ENCODE data around the gene KIF26B.

DNA sequence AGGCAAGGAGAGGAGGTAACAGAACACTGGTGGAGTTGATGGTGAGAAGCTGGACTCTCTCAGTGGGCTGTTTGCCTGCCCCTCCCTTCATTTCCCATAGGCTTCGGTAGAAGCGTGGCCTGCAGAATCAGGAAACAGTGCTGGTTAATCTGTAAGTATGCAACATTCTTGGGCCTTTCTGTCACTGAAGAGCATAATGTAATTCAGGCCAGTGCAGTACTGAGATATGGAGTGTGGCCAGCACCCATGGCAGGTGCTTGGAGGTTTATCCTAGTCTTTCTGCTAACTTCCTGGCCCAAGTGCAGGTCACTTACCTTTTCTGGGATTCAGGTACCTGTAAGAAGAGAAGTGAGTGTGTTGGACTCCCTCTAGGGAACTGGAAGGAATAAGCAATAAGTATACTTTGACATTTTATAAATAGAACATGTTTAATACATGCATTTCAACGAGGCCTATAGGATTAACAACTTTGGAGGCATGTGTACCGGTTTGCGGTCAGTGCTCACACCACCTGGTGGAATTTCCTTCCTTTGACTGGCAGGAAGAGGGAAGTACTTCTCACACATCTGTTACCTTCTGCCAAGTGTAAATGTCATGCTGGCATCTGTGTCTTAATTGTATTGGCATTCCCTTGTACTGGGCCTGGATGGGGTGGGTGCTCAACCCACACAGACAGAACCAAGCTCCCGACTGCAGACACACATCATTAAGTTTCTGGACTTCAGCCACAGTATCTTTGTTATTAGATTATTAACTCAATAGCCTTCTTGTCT is 105.5 kb downstream of the KIF26B start:
- no peak for TF ChIP-seq EZH2 (IDR thresholded peaks at IDR 0.05; ENCODE audit: low read length)
- TF ChIP-seq, protein P1, sequence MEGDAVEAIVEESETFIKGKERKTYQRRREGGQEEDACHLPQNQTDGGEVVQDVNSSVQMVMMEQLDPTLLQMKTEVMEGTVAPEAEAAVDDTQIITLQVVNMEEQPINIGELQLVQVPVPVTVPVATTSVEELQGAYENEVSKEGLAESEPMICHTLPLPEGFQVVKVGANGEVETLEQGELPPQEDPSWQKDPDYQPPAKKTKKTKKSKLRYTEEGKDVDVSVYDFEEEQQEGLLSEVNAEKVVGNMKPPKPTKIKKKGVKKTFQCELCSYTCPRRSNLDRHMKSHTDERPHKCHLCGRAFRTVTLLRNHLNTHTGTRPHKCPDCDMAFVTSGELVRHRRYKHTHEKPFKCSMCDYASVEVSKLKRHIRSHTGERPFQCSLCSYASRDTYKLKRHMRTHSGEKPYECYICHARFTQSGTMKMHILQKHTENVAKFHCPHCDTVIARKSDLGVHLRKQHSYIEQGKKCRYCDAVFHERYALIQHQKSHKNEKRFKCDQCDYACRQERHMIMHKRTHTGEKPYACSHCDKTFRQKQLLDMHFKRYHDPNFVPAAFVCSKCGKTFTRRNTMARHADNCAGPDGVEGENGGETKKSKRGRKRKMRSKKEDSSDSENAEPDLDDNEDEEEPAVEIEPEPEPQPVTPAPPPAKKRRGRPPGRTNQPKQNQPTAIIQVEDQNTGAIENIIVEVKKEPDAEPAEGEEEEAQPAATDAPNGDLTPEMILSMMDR (optimal IDR thresholded peaks at IDR 0.05 in 1 of 3, IDR thresholded peaks at IDR 0.05 in 1 of 3, conservative IDR thresholded peaks at IDR 0.05 in 1 of 3; ENCODE audit: extremely low read depth in 1 of 3, insufficient read depth in 2 of 3, low read length in 3 of 3) = no peak
